Measurements from ENCODE around the gene CLIP2.
"Not testable (repeated sequence)": the region's sequence is repeated elsewhere in the genome, so short reads cannot be mapped to it uniquely, and the experiment has no call there.

The CLIP2 gene

DNA sequence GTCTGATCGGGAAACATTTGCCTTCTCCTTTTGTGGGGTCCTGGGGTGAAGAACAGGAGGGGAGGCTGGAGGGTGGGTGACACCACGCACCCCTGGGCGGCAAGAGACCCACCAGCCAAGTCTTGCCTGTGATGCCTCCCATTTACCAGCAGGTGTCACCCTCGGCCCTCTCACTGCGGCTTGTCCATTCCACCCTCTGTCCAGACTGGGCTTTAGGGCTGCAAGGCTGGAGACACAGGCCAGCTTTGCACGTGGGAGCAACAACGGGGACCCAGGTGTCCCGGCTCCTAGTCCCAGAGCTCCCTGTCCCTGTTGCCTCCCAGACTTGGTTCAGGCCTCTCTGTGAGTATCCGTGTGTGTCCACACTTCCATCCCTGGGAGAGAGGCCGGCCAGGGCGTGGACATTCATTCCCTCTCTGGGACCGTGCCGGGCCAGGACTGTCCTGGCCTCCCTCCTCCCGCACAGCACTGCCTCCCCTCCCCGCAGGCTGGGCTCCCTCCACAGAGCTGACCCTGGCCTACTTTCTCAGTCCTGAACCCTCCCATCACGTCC is 128.3 kb downstream of the CLIP2 start:
- no peak overlapping the region for H3K27ac ChIP-seq (replicated peaks; ENCODE audit: low read length)
- H3K18ac ChIP-seq (ENCODE audit: low read length), result peak overlapping the region; percentile 93
- H3K14ac ChIP-seq (ENCODE audit: low read length), result peak overlapping the region; percentile 98
- peaks cover 0 to 3% of the 10 kb centered on the region in 2 donors for H3K4me1 ChIP-seq (ENCODE audit: control insufficient read depth in 2 of 2, insufficient read depth in 1 of 2, low read depth in 1 of 2, low read length in 2 of 2)
- H3K79me1 ChIP-seq (ENCODE audit: low read depth, low read length), result peaks cover 2% of the 10 kb centered on the region
- peak overlapping the region; percentile 85 for H3K4ac ChIP-seq (ENCODE audit: low read length)
- H2AFZ ChIP-seq (ENCODE audit: low read length), result peak overlapping the region; percentile 88
- H3K27me3 ChIP-seq (ENCODE audit: control insufficient read depth in 3 of 3, insufficient read depth in 3 of 3, low read depth in 1 of 3, low read length in 3 of 3), result no peaks in the 10 kb centered on the region
- peak overlapping the region; percentile 94 for H2AK5ac ChIP-seq (ENCODE audit: low read depth, low read length)
- no peaks in the 10 kb centered on the region for H3K9me3 ChIP-seq (replicated peaks in 1 of 2; ENCODE audit: control insufficient read depth in 2 of 2, insufficient read depth in 1 of 2, low read depth in 1 of 2, low read length in 2 of 2)
- no peak overlapping the region for H2BK120ac ChIP-seq (ENCODE audit: low read depth, low read length)
- peak overlapping the region; percentile 59 for H2BK12ac ChIP-seq (ENCODE audit: low read length)
- DNase-seq (ENCODE audit: low spot score), result peak; percentile 77
- H3K4me2 ChIP-seq (ENCODE audit: insufficient read depth, low read length, poor library complexity, severe bottlenecking), result no peak overlapping the region
- no CpG with 5 or more reads among the region's 16 CpGs for WGBS, 2 donors (ENCODE audit: extremely low coverage in 2 of 2, insufficient read length in 2 of 2, insufficient replicate concordance in 1 of 2)
- no peak overlapping the region for H4K8ac ChIP-seq (ENCODE audit: low read depth, low read length)
- H2BK15ac ChIP-seq (ENCODE audit: low read length), result peak overlapping the region; percentile 95
- H2BK5ac ChIP-seq (ENCODE audit: low read length), result peak overlapping the region; percentile 46
- H3K9ac ChIP-seq (ENCODE audit: low read depth, low read length, poor library complexity), result peak overlapping the region; percentile 85
- no peak overlapping the region for H4K91ac ChIP-seq (ENCODE audit: low read depth, low read length, poor library complexity)
- peak overlapping the region; percentile 16 for H3K23ac ChIP-seq (ENCODE audit: low read depth, low read length, poor library complexity)
- no peaks in the 10 kb centered on the region for H3K36me3 ChIP-seq (replicated peaks in 1 of 2; ENCODE audit: control insufficient read depth in 2 of 2, insufficient read depth in 2 of 2, low read length in 2 of 2)
- no peak overlapping the region for H3K4me3 ChIP-seq (ENCODE audit: low read length in 2 of 2)

GRCh38 chr7:74418076-74418475 is 128.9 kb downstream of the CLIP2 start:
- Histone ChIP-seq H3K18ac (ENCODE audit: low read length) (peak overlapping the region; percentile 58), H3K4me3 (ENCODE audit: low read length in 2 of 2) (no peak overlapping the region), H4K8ac (ENCODE audit: low read depth, low read length) (peak overlapping the region; percentile 65), H3K4ac (ENCODE audit: low read length) (peak overlapping the region; percentile 85), H2AK5ac (ENCODE audit: low read depth, low read length) (peak overlapping the region; percentile 94), H3K4me1 (ENCODE audit: control insufficient read depth in 2 of 2, insufficient read depth in 1 of 2, low read depth in 1 of 2, low read length in 2 of 2) (peaks cover 0 to 3% of the 10 kb centered on the region in 2 donors), H3K79me1 (ENCODE audit: low read depth, low read length) (peaks cover 2% of the 10 kb centered on the region), H3K23ac (ENCODE audit: low read depth, low read length, poor library complexity) (peak overlapping the region; percentile 73), H3K27me3 (ENCODE audit: control insufficient read depth in 3 of 3, insufficient read depth in 3 of 3, low read depth in 1 of 3, low read length in 3 of 3) (no peaks in the 10 kb centered on the region), H3K36me3 (replicated peaks in 1 of 2; ENCODE audit: control insufficient read depth in 2 of 2, insufficient read depth in 2 of 2, low read length in 2 of 2) (no peaks in the 10 kb centered on the region), H3K9ac (ENCODE audit: low read depth, low read length, poor library complexity) (no peak overlapping the region), H4K91ac (ENCODE audit: low read depth, low read length, poor library complexity) (no peak overlapping the region), H3K4me2 (ENCODE audit: insufficient read depth, low read length, poor library complexity, severe bottlenecking) (no peak overlapping the region), H3K27ac (replicated peaks; ENCODE audit: low read length) (no peak overlapping the region), H2AFZ (ENCODE audit: low read length) (peak overlapping the region; percentile 88), H2BK120ac (ENCODE audit: low read depth, low read length) (no peak overlapping the region), H3K9me3 (replicated peaks in 1 of 2; ENCODE audit: control insufficient read depth in 2 of 2, insufficient read depth in 1 of 2, low read depth in 1 of 2, low read length in 2 of 2) (no peaks in the 10 kb centered on the region), H2BK5ac (ENCODE audit: low read length) (peak overlapping the region; percentile 46), H2BK12ac (ENCODE audit: low read length) (no peak overlapping the region), H2BK15ac (ENCODE audit: low read length) (peak overlapping the region; percentile 95), H3K14ac (ENCODE audit: low read length) (peak overlapping the region; percentile 94)
- WGBS, 2 donors (ENCODE audit: extremely low coverage in 2 of 2, insufficient read length in 2 of 2, insufficient replicate concordance in 1 of 2), result no CpG with 5 or more reads among the region's 8 CpGs
- DNase-seq (ENCODE audit: low spot score), result no peak

DNA sequence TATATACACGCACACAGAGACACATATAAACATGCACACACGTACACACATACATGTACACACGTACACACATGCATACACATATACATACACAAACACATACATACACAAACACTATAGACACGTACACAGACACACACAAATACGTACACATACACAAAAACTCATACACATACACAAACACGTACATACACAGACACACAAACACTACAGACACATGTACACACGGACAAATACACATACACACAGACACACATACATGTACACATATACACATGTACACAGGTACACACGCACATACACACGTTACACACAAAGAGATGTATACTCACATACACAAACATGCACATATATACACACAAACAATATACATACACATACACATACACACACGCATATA is 129.3 kb downstream of the CLIP2 start:
- no peak overlapping the region for H4K8ac ChIP-seq (ENCODE audit: low read depth, low read length)
- no peak overlapping the region for H3K4me2 ChIP-seq (ENCODE audit: insufficient read depth, low read length, poor library complexity, severe bottlenecking)
- H3K18ac ChIP-seq (ENCODE audit: low read length), result no peak overlapping the region

GRCh38 chr7:74419232-74419631 is 130.0 kb downstream of the CLIP2 start:
- no CpG with 5 or more reads among the region's 4 CpGs for WGBS, 2 donors (ENCODE audit: extremely low coverage in 2 of 2, insufficient read length in 2 of 2, insufficient replicate concordance in 1 of 2)
- H2BK15ac ChIP-seq (ENCODE audit: low read length); H3K4me1 ChIP-seq (ENCODE audit: control insufficient read depth in 2 of 2, insufficient read depth in 1 of 2, low read depth in 1 of 2, low read length in 2 of 2): not testable (repeated sequence)

More for the DNA sequence above, 129.3 kb downstream of the CLIP2 start:
- H2BK15ac ChIP-seq (ENCODE audit: low read length), result no peak overlapping the region
- no peak overlapping the region for H2BK12ac ChIP-seq (ENCODE audit: low read length)
- no peak overlapping the region for H3K4me3 ChIP-seq (ENCODE audit: low read length in 2 of 2)
- H2BK120ac ChIP-seq (ENCODE audit: low read depth, low read length), result no peak overlapping the region
- H2AFZ ChIP-seq (ENCODE audit: low read length), result no peak overlapping the region
- H3K9me3 ChIP-seq (replicated peaks in 1 of 2; ENCODE audit: control insufficient read depth in 2 of 2, insufficient read depth in 1 of 2, low read depth in 1 of 2, low read length in 2 of 2), result no peaks in the 10 kb centered on the region
- H2BK5ac ChIP-seq (ENCODE audit: low read length), result no peak overlapping the region
- WGBS, 2 donors (ENCODE audit: extremely low coverage in 2 of 2, insufficient read length in 2 of 2, insufficient replicate concordance in 1 of 2), result 100% methylated on average over 1 to 3 of the region's 10 CpGs
- no peak overlapping the region for H3K4ac ChIP-seq (ENCODE audit: low read length)
- no peak overlapping the region for H2AK5ac ChIP-seq (ENCODE audit: low read depth, low read length)
- no peaks in the 10 kb centered on the region for H3K36me3 ChIP-seq (replicated peaks in 1 of 2; ENCODE audit: control insufficient read depth in 2 of 2, insufficient read depth in 2 of 2, low read length in 2 of 2)
- peaks cover 2% of the 10 kb centered on the region for H3K79me1 ChIP-seq (ENCODE audit: low read depth, low read length)
- no peak overlapping the region for H4K91ac ChIP-seq (ENCODE audit: low read depth, low read length, poor library complexity)
- H3K27ac ChIP-seq (replicated peaks; ENCODE audit: low read length), result no peak overlapping the region
- H3K9ac ChIP-seq (ENCODE audit: low read depth, low read length, poor library complexity), result no peak overlapping the region
- H3K14ac ChIP-seq (ENCODE audit: low read length), result no peak overlapping the region
- DNase-seq (ENCODE audit: low spot score), result no peak
- peaks cover 0 to 3% of the 10 kb centered on the region in 2 donors for H3K4me1 ChIP-seq (ENCODE audit: control insufficient read depth in 2 of 2, insufficient read depth in 1 of 2, low read depth in 1 of 2, low read length in 2 of 2)
- no peak overlapping the region for H3K23ac ChIP-seq (ENCODE audit: low read depth, low read length, poor library complexity)
- no peaks in the 10 kb centered on the region for H3K27me3 ChIP-seq (ENCODE audit: control insufficient read depth in 3 of 3, insufficient read depth in 3 of 3, low read depth in 1 of 3, low read length in 3 of 3)

More at GRCh38 chr7:74419232-74419631, 130.0 kb downstream of the CLIP2 start:
- not testable (repeated sequence) for H3K27me3 ChIP-seq (ENCODE audit: control insufficient read depth in 3 of 3, insufficient read depth in 3 of 3, low read depth in 1 of 3, low read length in 3 of 3); H3K4me3 ChIP-seq (ENCODE audit: low read length in 2 of 2); H3K4me2 ChIP-seq (ENCODE audit: insufficient read depth, low read length, poor library complexity, severe bottlenecking); H3K14ac ChIP-seq (ENCODE audit: low read length); H3K9ac ChIP-seq (ENCODE audit: low read depth, low read length, poor library complexity); H2AK5ac ChIP-seq (ENCODE audit: low read depth, low read length); H2BK5ac ChIP-seq (ENCODE audit: low read length); H3K18ac ChIP-seq (ENCODE audit: low read length); H3K79me1 ChIP-seq (ENCODE audit: low read depth, low read length); H4K91ac ChIP-seq (ENCODE audit: low read depth, low read length, poor library complexity); H3K36me3 ChIP-seq (replicated peaks in 1 of 2; ENCODE audit: control insufficient read depth in 2 of 2, insufficient read depth in 2 of 2, low read length in 2 of 2); H3K9me3 ChIP-seq (replicated peaks in 1 of 2; ENCODE audit: control insufficient read depth in 2 of 2, insufficient read depth in 1 of 2, low read depth in 1 of 2, low read length in 2 of 2); H3K27ac ChIP-seq (replicated peaks; ENCODE audit: low read length); H2BK120ac ChIP-seq (ENCODE audit: low read depth, low read length); H2AFZ ChIP-seq (ENCODE audit: low read length); H4K8ac ChIP-seq (ENCODE audit: low read depth, low read length); H3K23ac ChIP-seq (ENCODE audit: low read depth, low read length, poor library complexity); H3K4ac ChIP-seq (ENCODE audit: low read length); DNase-seq (ENCODE audit: low spot score); H2BK12ac ChIP-seq (ENCODE audit: low read length)

Measured in neuronal stem cell (in vitro differentiated cells).